T follicular helper cell (primary cell): ENCODE data around the gene DHDH.

Experiments
- DNase-seq: peaks from one replicate; pipeline ENCODE4 v3.0.0-alpha.2; 2020; ENCODE audit warnings: low read depth

DHDH gene

GRCh38 chr19:48992581-48993174 is 59.2 kb downstream of the DHDH start:
- DNase-seq: no peak

GRCh38 chr19:48993175-48994034 is 59.9 kb downstream of the DHDH start, which contains the start of the genes GYS1 and RUVBL2:
GYS1 (minus strand) TSS chr19:48993309; CDS start chr19:48993112, 197 bp downstream.
RUVBL2 (plus strand) TSS chr19:48993887; CDS start chr19:48993912, 25 bp downstream.
- DNase-seq: peak; percentile 99

GRCh38 chr19:48994035-48994386 is 60.5 kb downstream of the DHDH start:
- DNase-seq: no peak
